ENCODE results near the gene ADAMTSL3. TPM values are rescaled to one million over a fixed set of nuclear protein-coding genes. Genes with fewer than 3 reads are reported as not detected.

Gene ADAMTSL3
- polyA plus RNA-seq, 1 experiment, result not detected

DNA sequence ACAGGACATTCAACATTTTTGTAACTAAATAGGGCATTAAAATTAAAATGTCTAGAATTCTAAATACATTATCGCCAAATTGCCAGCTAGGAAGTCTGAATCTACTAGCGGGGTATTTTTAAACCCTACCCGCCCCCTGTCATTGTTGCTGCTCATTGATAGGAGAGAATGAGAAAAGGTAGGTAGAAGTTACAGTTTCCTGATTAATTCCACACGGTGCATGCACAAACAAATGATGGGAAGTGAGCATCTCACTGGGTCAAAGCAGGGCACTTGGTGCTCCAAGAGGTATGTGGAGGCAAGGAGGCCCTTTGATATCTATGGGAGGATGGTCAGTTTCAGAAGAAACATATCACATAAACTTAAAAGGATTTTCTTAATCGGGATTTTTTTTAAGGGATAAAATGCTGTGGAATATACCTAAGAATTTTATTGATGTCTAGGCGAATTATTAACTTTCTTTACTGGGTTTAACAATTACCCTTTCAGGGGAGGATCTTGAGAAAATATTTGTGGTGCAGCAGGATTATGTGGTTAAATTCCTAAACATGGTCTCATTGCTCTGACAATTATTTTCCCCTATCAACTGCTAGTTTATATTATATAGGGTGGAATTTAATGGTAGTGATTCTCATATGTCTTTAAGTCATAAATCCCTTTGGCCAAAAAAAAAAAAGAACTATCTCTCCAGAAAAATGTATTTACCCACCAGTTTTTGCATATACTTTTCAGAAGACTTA lies 345.6 kb downstream of the ADAMTSL3 start:
- no peak for TF ChIP-seq CTCF (IDR thresholded peaks at IDR 0.05; ENCODE audit: insufficient read depth, low read depth, low read length)
- no peak for DNase-seq (ENCODE audit: low read depth)
- Histone ChIP-seq H3K27me3 (ENCODE audit: control insufficient read depth, insufficient read depth, low read length) (no peaks in the 10 kb centered on the region), H3K4me3 (ENCODE audit: low read depth, low read length) (no peak overlapping the region), H3K36me3 (ENCODE audit: control insufficient read depth, insufficient read depth, low read length) (no peaks in the 10 kb centered on the region)
- CTCF ChIA-PET, result no interaction called here
- POLR2A ChIA-PET, result no interaction called here

DNA sequence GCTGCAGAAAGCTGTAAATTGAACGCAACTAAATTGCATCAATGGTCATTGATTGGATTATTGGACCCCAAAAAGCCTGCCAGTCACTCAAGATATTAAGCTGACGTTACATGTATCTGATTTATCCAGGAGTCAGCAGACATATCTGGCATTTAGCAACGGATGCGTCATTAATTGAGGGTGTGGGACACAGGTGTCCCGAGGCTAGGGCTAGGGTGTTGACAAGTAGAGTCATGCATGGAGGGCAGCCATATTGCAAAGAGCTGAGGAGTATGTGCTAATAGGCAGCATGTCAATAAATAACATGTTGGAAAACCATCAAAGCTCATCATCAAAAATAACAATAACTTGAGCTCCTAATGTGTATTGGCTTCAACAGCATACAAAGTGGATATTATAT lies 347.1 kb downstream of the ADAMTSL3 start:
- no peak for DNase-seq (ENCODE audit: low read depth)
- H3K4me3 ChIP-seq (ENCODE audit: low read depth, low read length), result no peak overlapping the region
- ChIA-PET CTCF (interaction anchor here (1.2 kb wide), 1 partner anchor 10 kb away, joined by 4 read pairs; no protein-coding TSS in a partner anchor), POLR2A (no interaction called here)
- H3K36me3 ChIP-seq (ENCODE audit: control insufficient read depth, insufficient read depth, low read length), result no peaks in the 10 kb centered on the region
- TF ChIP-seq CTCF (IDR thresholded peaks at IDR 0.05; ENCODE audit: insufficient read depth, low read depth, low read length), result no peak
- H3K27me3 ChIP-seq (ENCODE audit: control insufficient read depth, insufficient read depth, low read length), result no peaks in the 10 kb centered on the region

- H3K27me3 ChIP-seq (ENCODE audit: control insufficient read depth, insufficient read depth, low read length), result no peaks in the 10 kb centered on the region
- H3K36me3 ChIP-seq (ENCODE audit: control insufficient read depth, insufficient read depth, low read length), result no peaks in the 10 kb centered on the region
- no peak overlapping the region for H3K4me3 ChIP-seq (ENCODE audit: low read depth, low read length)
- CTCF ChIA-PET, result interaction anchor here (1.2 kb wide), 1 partner anchor 9 kb away, joined by 4 read pairs; no protein-coding TSS in a partner anchor
- no peak for TF ChIP-seq CTCF (IDR thresholded peaks at IDR 0.05; ENCODE audit: insufficient read depth, low read depth, low read length)
- POLR2A ChIA-PET, result no interaction called here
- DNase-seq (ENCODE audit: low read depth), result no peak
These were observed 347.7 kb downstream of the ADAMTSL3 start for GRCh38 chr15:84001655-84002054.

- Histone ChIP-seq H3K36me3 (ENCODE audit: control insufficient read depth, insufficient read depth, low read length) (no peaks in the 10 kb centered on the region), H3K4me3 (ENCODE audit: low read depth, low read length) (no peak overlapping the region), H3K27me3 (ENCODE audit: control insufficient read depth, insufficient read depth, low read length) (no peaks in the 10 kb centered on the region)
- TF ChIP-seq CTCF (IDR thresholded peaks at IDR 0.05; ENCODE audit: insufficient read depth, low read depth, low read length), result no peak
- ChIA-PET CTCF (no interaction called here), POLR2A (no interaction called here)
- DNase-seq (ENCODE audit: low read depth), result no peak
These were observed 350.0 kb downstream of the ADAMTSL3 start for GRCh38 chr15:84003791-84004503.

DNA sequence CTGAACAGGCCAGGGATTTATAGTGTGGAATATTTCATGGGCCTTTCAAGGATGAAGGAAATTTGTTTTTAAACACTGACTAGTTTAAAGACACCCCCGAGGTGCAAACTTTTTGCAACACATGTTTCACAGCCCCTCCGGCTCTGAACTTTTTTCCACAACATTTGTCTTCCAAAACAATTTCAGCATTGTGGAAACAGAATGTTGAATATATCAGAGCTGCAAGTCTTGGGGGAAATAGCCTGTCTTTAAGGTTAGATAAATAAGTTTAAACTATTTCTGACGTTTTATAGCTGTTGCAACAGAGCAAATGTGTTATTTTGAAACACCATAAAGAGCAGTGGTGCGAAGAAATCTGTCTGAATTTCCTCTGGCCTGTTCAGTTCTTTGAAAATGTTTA lies 352.5 kb downstream of the ADAMTSL3 start:
- CTCF ChIA-PET, result interaction anchor here (0.5 kb wide), 1 partner anchor 29 kb away, joined by 3 read pairs; no protein-coding TSS in a partner anchor
- POLR2A ChIA-PET, result no interaction called here
- no peak for TF ChIP-seq CTCF (IDR thresholded peaks at IDR 0.05; ENCODE audit: insufficient read depth, low read depth, low read length)
- no peak for DNase-seq (ENCODE audit: low read depth)
- no peaks in the 10 kb centered on the region for H3K27me3 ChIP-seq (ENCODE audit: control insufficient read depth, insufficient read depth, low read length)
- H3K4me3 ChIP-seq (ENCODE audit: low read depth, low read length), result no peak overlapping the region
- no peaks in the 10 kb centered on the region for H3K36me3 ChIP-seq (ENCODE audit: control insufficient read depth, insufficient read depth, low read length)

Measured in BJ (cell line).